Left lung (tissue), 10 donors: ENCODE results near the gene PIP5K1B. TPM values are rescaled to one million over a fixed set of nuclear protein-coding genes. Genes with fewer than 3 reads are reported as not detected.
A peak's percentile ranks its signal among the peaks of the same experiment; 100 is the strongest.

Source experiments
- ATAC-seq: fragments of 200-7000 bp; cut with Tn5 transposase; one replicate; pipeline ENCODE4 v1.9.1; 2020; ENCODE audit warnings: moderate library complexity
- DNase-seq, 4 donors: peaks; one replicate each; pipeline ENCODE4 v3.0.0-alpha.2; 2013 to 2020
- H3K27ac ChIP-seq, 2 donors: fragments of 200-600 bp; sonication (generic) in 1 of 2; one replicate each; pipeline versions ENCODE4 v1.5.0 to v1.8.0; 2020 to 2021
- H3K27me3 ChIP-seq, 2 donors: fragments of 200-600 bp; sonication (generic) in 1 of 2; one replicate each; pipeline versions ENCODE4 v1.5.0 to v1.8.0; 2020 to 2021
- H3K36me3 ChIP-seq, 2 donors: fragments of 200-600 bp; sonication (generic) in 1 of 2; one replicate each; pipeline versions ENCODE4 v1.5.0 to v1.8.0; 2020 to 2021
- H3K4me1 ChIP-seq, 2 donors: fragments of 200-600 bp; one replicate each; pipeline ENCODE4 v1.8.0; 2021
- H3K4me3 ChIP-seq, 2 donors: fragments of 200-600 bp; sonication (generic) in 1 of 2; one replicate each; pipeline versions ENCODE4 v1.5.0 to v1.8.0; 2020 to 2021; ENCODE audit warnings: mild to moderate bottlenecking in 1 of 2
- H3K9me3 ChIP-seq, 2 donors: fragments of 200-600 bp; sonication (generic) in 1 of 2; one replicate each; pipeline versions ENCODE4 v1.5.0 to v1.8.0; 2020 to 2021
- intact Hi-C, 2 donors: fragments of 100-400 bp; cut with DNase I; formaldehyde crosslinking; loops; one replicate each; pipeline versions ENCODE4 v1.11.2 to v1.14.2; 2022
- polyA plus RNA-seq, 6 donors: library from polyadenylated mRNA; unstranded; fragments of 120-200 nt; gene quantifications; one replicate each; pipeline ENCODE4 v1.2.1, GENCODE V29; 2013; ENCODE audit not compliant: insufficient read length in 6 of 6
- total RNA-seq, 2 donors: library from RNA; stranded (reverse); fragmentation: NEBNext Ultra II Directional; extraction: Animal tissue kit (Norgen Biotek cat#: 25700); gene quantifications; one replicate each; pipeline ENCODE4 v1.2.1, GENCODE V29; 2021
- TF ChIP-seq, protein P1 (sequence below), 2 donors: fragments of 200-600 bp; sonication (generic) in 1 of 2; IDR thresholded peaks; one replicate each; pipeline versions ENCODE4 v1.5.0 to v1.8.0; 2021; ENCODE audit warnings: antibody characterized with exemption in 2 of 2
- donor health status: DM: no; HTN: yes; CAD: no.
- donor health status: DM: no; HTN: no; CAD: no.

The PIP5K1B gene
- total and polyA plus RNA-seq, 8 donors, result 3.1 to 31.0 (median 4.2) TPM

- TF ChIP-seq, protein P1, sequence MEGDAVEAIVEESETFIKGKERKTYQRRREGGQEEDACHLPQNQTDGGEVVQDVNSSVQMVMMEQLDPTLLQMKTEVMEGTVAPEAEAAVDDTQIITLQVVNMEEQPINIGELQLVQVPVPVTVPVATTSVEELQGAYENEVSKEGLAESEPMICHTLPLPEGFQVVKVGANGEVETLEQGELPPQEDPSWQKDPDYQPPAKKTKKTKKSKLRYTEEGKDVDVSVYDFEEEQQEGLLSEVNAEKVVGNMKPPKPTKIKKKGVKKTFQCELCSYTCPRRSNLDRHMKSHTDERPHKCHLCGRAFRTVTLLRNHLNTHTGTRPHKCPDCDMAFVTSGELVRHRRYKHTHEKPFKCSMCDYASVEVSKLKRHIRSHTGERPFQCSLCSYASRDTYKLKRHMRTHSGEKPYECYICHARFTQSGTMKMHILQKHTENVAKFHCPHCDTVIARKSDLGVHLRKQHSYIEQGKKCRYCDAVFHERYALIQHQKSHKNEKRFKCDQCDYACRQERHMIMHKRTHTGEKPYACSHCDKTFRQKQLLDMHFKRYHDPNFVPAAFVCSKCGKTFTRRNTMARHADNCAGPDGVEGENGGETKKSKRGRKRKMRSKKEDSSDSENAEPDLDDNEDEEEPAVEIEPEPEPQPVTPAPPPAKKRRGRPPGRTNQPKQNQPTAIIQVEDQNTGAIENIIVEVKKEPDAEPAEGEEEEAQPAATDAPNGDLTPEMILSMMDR (IDR thresholded peaks at IDR 0.05), result no peak
- ATAC-seq (no peak), DNase-seq (no peak)
- Histone ChIP-seq H3K4me3 (no peak overlapping the region), H3K4me1 (no peaks in the 10 kb centered on the region), H3K36me3 (no peaks in the 10 kb centered on the region), H3K27me3 (no peaks in the 10 kb centered on the region), H3K9me3 (no peaks in the 10 kb centered on the region), H3K27ac (no peak overlapping the region)
- intact Hi-C loops, result no loop called here
These were observed 23.7 kb downstream of the PIP5K1B start for GRCh38 chr9:68728731-68729130.

DNA sequence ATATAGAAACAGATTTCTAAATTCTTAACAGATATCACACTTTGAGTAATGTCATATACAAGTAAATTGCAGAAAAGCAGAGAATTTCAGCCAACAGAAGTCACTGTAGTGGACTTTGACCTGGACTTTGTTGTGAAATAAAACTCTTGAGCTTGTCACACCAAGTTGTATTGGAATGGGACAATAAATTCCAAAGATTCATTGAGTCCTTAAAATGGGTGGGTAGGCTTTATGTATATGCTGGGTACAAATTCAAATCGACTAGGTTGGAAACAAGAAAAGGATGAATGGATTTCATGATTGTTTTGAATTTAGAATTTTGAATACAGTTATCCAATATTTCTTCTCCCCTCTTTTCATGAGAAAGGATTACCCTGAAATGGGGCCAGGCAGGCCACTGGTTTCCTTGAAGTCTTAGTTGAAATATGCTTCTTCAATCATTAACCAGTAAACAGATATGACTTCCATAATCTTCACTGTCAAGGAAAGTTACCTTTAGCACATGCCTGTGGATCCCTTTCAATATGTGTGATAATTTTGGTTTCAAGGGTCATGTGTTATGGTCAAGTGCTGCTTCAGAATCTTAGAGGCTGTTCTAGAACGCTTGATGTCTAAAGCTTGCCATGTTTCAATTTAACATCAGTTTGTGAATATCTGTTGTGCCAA is 25.7 kb downstream of the PIP5K1B start:
- no peak overlapping the region for H3K4me3 ChIP-seq
- no peaks in the 10 kb centered on the region for H3K9me3 ChIP-seq
- DNase-seq (no peak), ATAC-seq (peak; percentile 41)
- intact Hi-C loops, result no loop called here
- TF ChIP-seq, protein P1 (IDR thresholded peaks at IDR 0.05), result no peak
- no peak overlapping the region for H3K27ac ChIP-seq
- H3K27me3 ChIP-seq, result no peaks in the 10 kb centered on the region
- H3K36me3 ChIP-seq, result no peaks in the 10 kb centered on the region
- H3K4me1 ChIP-seq, result no peaks in the 10 kb centered on the region

DNA sequence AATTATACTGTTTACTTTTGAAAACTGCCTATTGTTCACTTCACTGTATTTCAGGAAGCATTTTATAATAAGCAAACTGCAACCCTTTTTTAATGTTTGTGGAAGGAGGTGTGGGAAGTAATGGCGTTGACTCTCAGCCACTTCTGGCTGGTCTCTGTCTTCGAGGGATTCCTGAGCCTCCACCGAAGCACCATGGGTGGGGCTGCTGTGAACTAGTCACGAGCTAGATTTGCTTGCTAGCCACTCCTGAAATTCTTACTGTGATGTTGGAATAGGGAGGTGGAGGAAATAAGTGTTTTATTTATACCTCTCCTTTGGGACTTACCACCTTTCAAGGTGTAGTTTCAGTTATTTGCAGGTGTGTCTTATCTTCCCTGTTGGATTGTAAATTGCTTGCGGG is 26.8 kb downstream of the PIP5K1B start:
- intact Hi-C loops, result no loop called here
- TF ChIP-seq, protein P1 (IDR thresholded peaks at IDR 0.05), result no peak
- Histone ChIP-seq H3K36me3 (no peaks in the 10 kb centered on the region), H3K27ac (no peak overlapping the region), H3K27me3 (no peaks in the 10 kb centered on the region), H3K4me1 (no peaks in the 10 kb centered on the region), H3K4me3 (no peak overlapping the region), H3K9me3 (no peaks in the 10 kb centered on the region)
- DNase-seq, result no peak
- peak; percentile 74 for ATAC-seq

DNA sequence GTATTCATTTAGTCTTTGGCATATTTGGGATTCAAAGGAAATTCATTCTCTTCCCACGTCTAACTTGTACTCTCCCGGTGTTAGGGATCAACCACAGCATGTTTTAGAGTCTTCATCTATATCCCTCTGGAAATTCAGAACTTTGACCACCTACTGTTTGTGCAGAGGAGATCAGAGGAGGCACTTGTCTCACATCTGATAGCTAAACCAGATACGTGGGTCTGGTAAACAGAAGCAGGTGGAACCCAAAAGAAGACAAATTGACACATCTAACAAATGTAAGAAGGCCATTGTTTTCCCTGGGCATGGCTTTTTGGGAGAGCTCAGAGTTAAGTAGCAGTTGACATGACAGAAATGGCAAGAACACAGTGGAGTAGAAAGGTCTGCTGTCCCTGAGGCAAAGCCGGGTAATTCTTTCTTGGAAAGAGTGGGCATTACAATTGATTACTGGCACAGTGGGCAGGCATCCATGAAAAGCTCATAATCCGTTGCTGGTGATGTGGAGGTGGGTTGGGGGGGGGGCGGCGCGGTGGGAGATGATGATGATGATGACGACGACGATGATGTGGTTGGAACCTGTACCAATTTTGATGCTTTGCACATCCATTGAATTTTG is 27.5 kb downstream of the PIP5K1B start:
- DNase-seq (no peak), ATAC-seq (no peak)
- Histone ChIP-seq H3K27me3 (no peaks in the 10 kb centered on the region), H3K4me3 (no peak overlapping the region), H3K9me3 (no peaks in the 10 kb centered on the region), H3K4me1 (no peaks in the 10 kb centered on the region), H3K27ac (no peak overlapping the region), H3K36me3 (no peaks in the 10 kb centered on the region)
- intact Hi-C loops, result no loop called here
- TF ChIP-seq, protein P1 (IDR thresholded peaks at IDR 0.05), result no peak

- DNase-seq, result no peak
- Histone ChIP-seq H3K9me3 (no peaks in the 10 kb centered on the region), H3K36me3 (no peaks in the 10 kb centered on the region), H3K4me3 (no peak overlapping the region), H3K4me1 (no peaks in the 10 kb centered on the region), H3K27me3 (no peaks in the 10 kb centered on the region), H3K27ac (no peak overlapping the region)
- no peak for ATAC-seq
- TF ChIP-seq, protein P1 (IDR thresholded peaks at IDR 0.05), result no peak
- intact Hi-C loops, result no loop called here
These were observed 28.0 kb downstream of the PIP5K1B start for GRCh38 chr9:68733021-68733405.
